Adrenal gland (tissue), 12 donors: ENCODE results near the gene MTOR. TPM values are rescaled to one million over a fixed set of nuclear protein-coding genes. Genes with fewer than 3 reads are reported as not detected.

Source experiments
- DNase-seq, 7 donors: peaks; one replicate each; pipeline ENCODE4 v3.0.0-alpha.2; 2019 to 2020
- H3K27ac ChIP-seq, 5 donors: fragments of 200-600 bp; sonication (generic) in 4 of 5; 1 replicate in 3 of 5; 2 replicates in 2 of 5; pipeline versions ENCODE4 v1.5.1 to v1.8.0; 2016 to 2020; ENCODE audit warnings: mild to moderate bottlenecking in 1 of 5
- H3K27me3 ChIP-seq: fragments of 200-600 bp; 2 replicates; pipeline ENCODE4 v1.8.0; 2021
- H3K36me3 ChIP-seq, 2 donors: fragments of 200-600 bp; replicated peaks in 1 of 2; 1 replicate in 1 of 2; 2 replicates in 1 of 2; pipeline versions ENCODE4 v1.5.1 to v1.8.0; 2018 to 2022
- H3K4me1 ChIP-seq, 2 donors: fragments of 200-600 bp; replicated peaks in 1 of 2; 1 replicate in 1 of 2; 2 replicates in 1 of 2; pipeline versions ENCODE4 v1.5.1 to v1.8.0; 2018 to 2021
- H3K4me3 ChIP-seq, 4 donors: fragments of 200-600 bp; sonication (generic) in 3 of 4; one replicate each; pipeline ENCODE4 v1.5.1; 2016 to 2018
- H3K9me3 ChIP-seq, 3 donors: fragments of 200-600 bp; sonication (generic) in 1 of 3; replicated peaks in 1 of 3; 1 replicate in 2 of 3; 2 replicates in 1 of 3; pipeline versions ENCODE4 v1.5.1 to v1.8.0; 2016 to 2021
- POLR2A ChIP-seq, 2 donors: fragments of 450-650 bp; IDR thresholded peaks; one replicate each; pipeline ENCODE4 v1.6.1; 2017; ENCODE audit warnings: antibody characterized with exemption in 2 of 2, mild to moderate bottlenecking in 2 of 2, moderate library complexity in 1 of 2
- WGBS, 4 donors: extraction: QIAGEN DNeasy Blood & Tissue Kit in 2 of 4; methylation state at CpG; one replicate each; pipeline versions ENCODE4 v1.1.5 to v1.1.7; 2013 to 2017; 5-methylcytosine and 5-hydroxymethylcytosine counted together
- intact Hi-C, 2 donors: fragments of 100-400 bp; cut with DNase I; formaldehyde crosslinking; loops; one replicate each; pipeline versions ENCODE4 v1.14.1 to v1.15.0; 2022 to 2023
- polyA plus RNA-seq, 3 donors: library from polyadenylated mRNA; stranded (reverse); fragments of 200-250 nt in 2 of 3; fragments of 350-450 nt in 1 of 3; fragmentation: Illumina TruSeq in 1 of 3; extraction: RNeasy Lipid Tissue Mini Kit (QIAGEN cat#74804) in 1 of 3; gene quantifications; one replicate each; pipeline ENCODE4 v1.2.3, GENCODE V29; 2013 to 2014
- total RNA-seq, 9 donors: library from RNA; depleted of rRNA in 4 of 9; stranded (reverse); fragments of >200 nt in 4 of 9; fragments of 120-200 nt in 1 of 9; fragmentation: NEBNext Ultra II Directional in 1 of 9; extraction: Animal tissue kit (Norgen Biotek cat#: 25700) in 1 of 9; gene quantifications; one replicate each; pipeline versions ENCODE4 v1.1.0 to v1.2.4, GENCODE V29; 2013 to 2023
- TF ChIP-seq, protein P1 (sequence below), 6 experiments: fragments of 450-650 bp in 4 of 6; fragments of 200-600 bp in 2 of 6; sonication (generic) in 1 of 6; IDR thresholded peaks; 1 replicate in 5 of 6; 2 replicates in 1 of 6; pipeline versions ENCODE4 v1.5.1 to v1.8.0; 2016 to 2021; ENCODE audit warnings: antibody characterized with exemption in 6 of 6, mild to moderate bottlenecking in 2 of 6, moderate library complexity in 1 of 6
- donor health status: healthy with polysubstance abuse.
- donor health status: Bipolar disorder and iron deficiency.
- donor health status: DM: yes; HTN: yes; CAD: no.
- donor health status: DM: no; HTN: no; CAD: no.
- donor health status: DM: no; HTN: no; CAD: no.
- donor health status: DM: yes; HTN: yes; CAD: no.

Gene MTOR
- total and polyA plus RNA-seq, 12 donors: 21.4 to 45.3 (median 33.4) TPM

GRCh38 chr1:11059968-11060830 is 202.2 kb downstream of the MTOR start, which contains the start of gene SRM:
Gene SRM (minus strand): TSS chr1:11060018. CDS start chr1:11059943, 75 bp downstream.
- TF ChIP-seq, protein P1, sequence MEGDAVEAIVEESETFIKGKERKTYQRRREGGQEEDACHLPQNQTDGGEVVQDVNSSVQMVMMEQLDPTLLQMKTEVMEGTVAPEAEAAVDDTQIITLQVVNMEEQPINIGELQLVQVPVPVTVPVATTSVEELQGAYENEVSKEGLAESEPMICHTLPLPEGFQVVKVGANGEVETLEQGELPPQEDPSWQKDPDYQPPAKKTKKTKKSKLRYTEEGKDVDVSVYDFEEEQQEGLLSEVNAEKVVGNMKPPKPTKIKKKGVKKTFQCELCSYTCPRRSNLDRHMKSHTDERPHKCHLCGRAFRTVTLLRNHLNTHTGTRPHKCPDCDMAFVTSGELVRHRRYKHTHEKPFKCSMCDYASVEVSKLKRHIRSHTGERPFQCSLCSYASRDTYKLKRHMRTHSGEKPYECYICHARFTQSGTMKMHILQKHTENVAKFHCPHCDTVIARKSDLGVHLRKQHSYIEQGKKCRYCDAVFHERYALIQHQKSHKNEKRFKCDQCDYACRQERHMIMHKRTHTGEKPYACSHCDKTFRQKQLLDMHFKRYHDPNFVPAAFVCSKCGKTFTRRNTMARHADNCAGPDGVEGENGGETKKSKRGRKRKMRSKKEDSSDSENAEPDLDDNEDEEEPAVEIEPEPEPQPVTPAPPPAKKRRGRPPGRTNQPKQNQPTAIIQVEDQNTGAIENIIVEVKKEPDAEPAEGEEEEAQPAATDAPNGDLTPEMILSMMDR (IDR thresholded peaks at IDR 0.05): peak in 3 of 6 experiments; percentile 65 to 77 (median 77)
- TF ChIP-seq POLR2A (IDR thresholded peaks at IDR 0.05): peak; percentile 50 to 76
- peaks cover 15 to 22% of the 10 kb centered on the region in 2 donors for H3K4me1 ChIP-seq
- intact Hi-C loops: no loop called here
- peak within 1 kb of the TSS; percentile 11 to 88 (median 72) for H3K27ac ChIP-seq
- peaks cover 0 to 33% of the 10 kb centered on the region in 2 donors for H3K36me3 ChIP-seq
- peak; percentile 84 to 95 (median 91) for DNase-seq
- 0 to 2% (median 1%) methylated on average over 13 to 81 of the region's 83 CpGs for WGBS, 4 donors
- H3K27me3 ChIP-seq: no peaks in the 10 kb centered on the region
- H3K4me3 ChIP-seq: peak within 1 kb of the TSS; percentile 59 to 94 (median 85)
- H3K9me3 ChIP-seq: no peaks in the 10 kb centered on the region

GRCh38 chr1:11059155-11059967 is 203.0 kb downstream of the MTOR start:
- WGBS, 4 donors: 1 to 10% (median 1%) methylated on average over 11 to 71 of the region's 72 CpGs
- Histone ChIP-seq H3K27ac (peak overlapping the region in 1 of 5 donors; percentile 88), H3K36me3 (peaks cover 0 to 30% of the 10 kb centered on the region in 2 donors), H3K9me3 (no peaks in the 10 kb centered on the region), H3K4me1 (peaks cover 15 to 22% of the 10 kb centered on the region in 2 donors), H3K4me3 (peak overlapping the region; percentile 46 to 94 (median 66)), H3K27me3 (no peaks in the 10 kb centered on the region)
- TF ChIP-seq POLR2A (IDR thresholded peaks at IDR 0.05): no peak
- TF ChIP-seq, protein P1 (IDR thresholded peaks at IDR 0.05): no peak
- intact Hi-C loops: no loop called here
- DNase-seq: no peak

DNA sequence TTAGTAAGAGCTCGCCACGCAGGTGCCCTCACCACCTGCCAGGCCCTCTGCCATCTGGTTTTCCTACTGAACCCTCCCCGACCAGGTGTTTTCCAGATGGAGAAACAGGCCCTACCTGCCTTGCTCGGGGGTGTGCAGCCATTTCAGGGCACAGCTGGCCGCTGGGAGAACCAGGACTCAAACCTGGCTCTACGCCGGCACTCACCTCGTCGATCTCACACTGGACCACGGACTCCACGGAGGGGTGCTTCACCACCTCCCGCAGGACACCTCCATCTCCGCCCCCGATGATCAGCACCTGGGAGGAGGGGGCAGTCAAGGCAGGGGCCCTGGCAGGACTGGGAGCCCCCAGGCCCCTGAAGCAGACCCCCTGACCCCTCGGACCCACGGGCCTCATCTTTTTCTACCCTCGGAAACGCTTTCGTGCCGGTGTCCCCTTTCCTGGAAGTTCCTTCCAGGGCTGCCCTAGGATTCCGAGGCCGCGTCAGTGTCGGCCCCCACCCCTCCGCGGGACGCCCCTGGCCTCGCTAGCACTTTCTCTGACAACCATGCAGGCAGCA is 203.7 kb downstream of the MTOR start:
- Histone ChIP-seq H3K4me3 (peak overlapping the region in 3 of 4 donors; percentile 46 to 94 (median 72)), H3K9me3 (no peaks in the 10 kb centered on the region), H3K36me3 (peaks cover 0 to 29% of the 10 kb centered on the region in 2 donors), H3K27ac (no peak overlapping the region), H3K27me3 (no peaks in the 10 kb centered on the region), H3K4me1 (peaks cover 15 to 22% of the 10 kb centered on the region in 2 donors)
- intact Hi-C loops: no loop called here
- 51 to 90% (median 70%) methylated on average over 4 to 28 of the region's 28 CpGs for WGBS, 4 donors
- DNase-seq: no peak
- TF ChIP-seq POLR2A (IDR thresholded peaks at IDR 0.05): no peak
- TF ChIP-seq, protein P1 (IDR thresholded peaks at IDR 0.05): no peak
